Activated naive CD4-positive, alpha-beta T cell treated with anti-CD3 and anti-CD28 coated beads for 36 hours (primary cell): ENCODE data around the gene NLRP11. TPM values are rescaled to one million over a fixed set of nuclear protein-coding genes. Genes with fewer than 3 reads are reported as not detected.
"Not testable (repeated sequence)": the region's sequence is repeated elsewhere in the genome, so short reads cannot be mapped to it uniquely, and the experiment has no call there.

Experiments
- CTCF ChIA-PET: fragments of 350-600 bp; sonication (Branson Sonifier 250); formaldehyde crosslinking; loops from one replicate; lab custom pipeline; 2021; ENCODE audit warnings: antibody characterized with exemption; lab: Charles Lee
- DNase-seq: peaks from one replicate; pipeline ENCODE4 v3.0.0-alpha.2; 2020
- H3K27ac Mint-ChIP-seq: one replicate; pipeline ENCODE4 v1.8.0; 2021; ENCODE audit warnings: mild to moderate bottlenecking, mixed read lengths
- H3K27me3 Mint-ChIP-seq: one replicate; pipeline ENCODE4 v1.8.0; 2021; ENCODE audit warnings: low read depth, mixed read lengths
- H3K36me3 Mint-ChIP-seq: one replicate; pipeline ENCODE4 v1.8.0; 2021; ENCODE audit warnings: low read depth, mixed read lengths
- H3K4me1 Mint-ChIP-seq: one replicate; pipeline ENCODE4 v1.8.0; 2021; ENCODE audit warnings: low read depth, mixed read lengths
- H3K4me3 Mint-ChIP-seq: one replicate; pipeline ENCODE4 v1.8.0; 2021; ENCODE audit warnings: mild to moderate bottlenecking, moderate library complexity, mixed read lengths
- H3K9me3 Mint-ChIP-seq: one replicate; pipeline ENCODE4 v1.8.0; 2021; ENCODE audit warnings: mixed read lengths
- intact Hi-C: fragments of 100-400 bp; cut with micrococcal nuclease; formaldehyde crosslinking; loops from one replicate; pipeline ENCODE4 v1.15.1; 2023
- total RNA-seq, 2 experiments: library from RNA; stranded (reverse); gene quantifications; one replicate each; pipeline ENCODE4 v1.2.3, GENCODE V29; 2021

Gene NLRP11
- total RNA-seq, 2 experiments from 2014 or later: 0.10 TPM; not detected in 1

- H3K4me1 Mint-ChIP-seq, H3K4me3 Mint-ChIP-seq, H3K36me3 Mint-ChIP-seq, intact Hi-C loops, CTCF ChIA-PET, H3K9me3 Mint-ChIP-seq, H3K27ac Mint-ChIP-seq, DNase-seq: not testable (repeated sequence)
- peaks cover 19% of the 10 kb centered on the region for H3K27me3 Mint-ChIP-seq
Observed at GRCh38 chr19:55769632-55770031, 62.2 kb downstream of the NLRP11 start.

GRCh38 chr19:55768818-55769217 lies 63.0 kb downstream of the NLRP11 start, which contains the start of gene RFPL4AL1:
Gene RFPL4AL1, plus strand, starts transcription at chr19:55769118. Its CDS starts 2,687 bp downstream, at chr19:55771805.
- peaks cover 19% of the 10 kb centered on the region for H3K27me3 Mint-ChIP-seq
- H3K9me3 Mint-ChIP-seq, CTCF ChIA-PET, DNase-seq, H3K27ac Mint-ChIP-seq, H3K4me1 Mint-ChIP-seq, H3K36me3 Mint-ChIP-seq, intact Hi-C loops, H3K4me3 Mint-ChIP-seq: not testable (repeated sequence)

- H3K27ac Mint-ChIP-seq: no peak overlapping the region
- H3K36me3 Mint-ChIP-seq: no peaks in the 10 kb centered on the region
- no peaks in the 10 kb centered on the region for H3K4me1 Mint-ChIP-seq
- peaks cover 2% of the 10 kb centered on the region for H3K9me3 Mint-ChIP-seq
- DNase-seq: no peak
- CTCF ChIA-PET: no interaction called here
- H3K4me3 Mint-ChIP-seq: no peak overlapping the region
- peaks cover 24% of the 10 kb centered on the region for H3K27me3 Mint-ChIP-seq
- intact Hi-C loops: no loop called here
Observed at GRCh38 chr19:55766466-55766865, 65.3 kb downstream of the NLRP11 start.

- H3K27me3 Mint-ChIP-seq, H3K9me3 Mint-ChIP-seq, CTCF ChIA-PET, H3K27ac Mint-ChIP-seq, DNase-seq, H3K4me1 Mint-ChIP-seq, H3K4me3 Mint-ChIP-seq, intact Hi-C loops, H3K36me3 Mint-ChIP-seq: not testable (repeated sequence)
Observed at GRCh38 chr19:55758797-55759196, 73.0 kb downstream of the NLRP11 start, which contains the start of gene RFPL4A. Gene RFPL4A, plus strand, starts transcription at chr19:55759097. Its CDS starts 2,704 bp downstream, at chr19:55761801.

GRCh38 chr19:55756808-55757207 lies 75.0 kb downstream of the NLRP11 start:
- DNase-seq, H3K4me3 Mint-ChIP-seq, intact Hi-C loops, H3K27ac Mint-ChIP-seq, CTCF ChIA-PET, H3K36me3 Mint-ChIP-seq, H3K27me3 Mint-ChIP-seq, H3K4me1 Mint-ChIP-seq, H3K9me3 Mint-ChIP-seq: not testable (repeated sequence)

GRCh38 chr19:55753401-55753800 lies 78.4 kb downstream of the NLRP11 start:
- Mint-ChIP-seq H3K4me1 (no peaks in the 10 kb centered on the region), H3K4me3 (no peak overlapping the region), H3K9me3 (no peaks in the 10 kb centered on the region), H3K36me3 (no peaks in the 10 kb centered on the region), H3K27me3 (peaks cover 4% of the 10 kb centered on the region), H3K27ac (no peak overlapping the region)
- CTCF ChIA-PET: no interaction called here
- no peak for DNase-seq
- intact Hi-C loops: no loop called here

GRCh38 chr19:55750715-55751114 lies 81.1 kb downstream of the NLRP11 start:
- intact Hi-C loops: no loop called here
- Mint-ChIP-seq H3K4me1 (no peaks in the 10 kb centered on the region), H3K36me3 (no peaks in the 10 kb centered on the region)

GRCh38 chr19:55738302-55738701 lies 93.5 kb downstream of the NLRP11 start, which contains the start of gene NLRP9:
Gene NLRP9, minus strand, starts transcription at chr19:55738402. Its CDS starts 28 bp downstream, at chr19:55738374.
- peaks cover 7% of the 10 kb centered on the region for H3K27me3 Mint-ChIP-seq
- no peak within 1 kb of the TSS for H3K27ac Mint-ChIP-seq
- H3K4me1 Mint-ChIP-seq: no peaks in the 10 kb centered on the region
- H3K9me3 Mint-ChIP-seq: no peaks in the 10 kb centered on the region
- H3K36me3 Mint-ChIP-seq: no peaks in the 10 kb centered on the region
- intact Hi-C loops: no loop called here
- CTCF ChIA-PET: no interaction called here
- H3K4me3 Mint-ChIP-seq: no peak within 1 kb of the TSS
- no peak for DNase-seq

More at GRCh38 chr19:55750715-55751114, 81.1 kb downstream of the NLRP11 start:
- CTCF ChIA-PET: no interaction called here
- Mint-ChIP-seq H3K27ac (no peak overlapping the region), H3K9me3 (no peaks in the 10 kb centered on the region), H3K4me3 (no peak overlapping the region), H3K27me3 (peaks cover 4% of the 10 kb centered on the region)
- DNase-seq: no peak

Other genes starting within 250 kb of the NLRP11 start
- 10 to 100 TPM; 12.8 to 14.8 TPM for gene FIZ1, start 232.5 kb downstream of the NLRP11 start, total RNA-seq
- gene ZNF524, start 231.7 kb downstream of the NLRP11 start, total RNA-seq: 10 to 100 TPM; 20.9 to 23.0 TPM
- gene ZNF865, start 226.4 kb downstream of the NLRP11 start, total RNA-seq: 10 to 100 TPM; 10.8 to 11.2 TPM
- 1 to 10 TPM; 3.7 to 4.0 TPM for gene ZNF784, start 207.4 kb downstream of the NLRP11 start, total RNA-seq
- gene ZNF580, start 191.0 kb downstream of the NLRP11 start, total RNA-seq: 10 to 100 TPM; 18.1 to 18.7 TPM
- gene ZNF581, start 188.3 kb downstream of the NLRP11 start, total RNA-seq: 10 to 100 TPM; 18.0 to 20.7 TPM
- 1 to 10 TPM; 4.2 to 4.4 TPM for gene CCDC106, start 183.8 kb downstream of the NLRP11 start, total RNA-seq
- gene U2AF2, start 177.0 kb downstream of the NLRP11 start, total RNA-seq: 100 to 1,000 TPM; 285 to 293 TPM
- 10 to 100 TPM; 23.4 TPM for gene EPN1, start 156.8 kb downstream of the NLRP11 start, total RNA-seq
- not detected for gene NLRP9, start 93.6 kb downstream of the NLRP11 start, total RNA-seq
- not detected for gene RFPL4A, start 72.9 kb downstream of the NLRP11 start, total RNA-seq
- not detected for gene RFPL4AL1, start 62.9 kb downstream of the NLRP11 start, total RNA-seq
- not detected for gene NLRP4, start 4.5 kb upstream of the NLRP11 start, total RNA-seq
- gene NLRP13, start 100.3 kb upstream of the NLRP11 start, total RNA-seq: not detected
- not detected for gene NLRP8, start 115.8 kb upstream of the NLRP11 start, total RNA-seq
- not detected for gene NLRP5, start 154.8 kb upstream of the NLRP11 start, total RNA-seq